SK-N-MC (cell line): ENCODE measurements around the gene AMBRA1.

Experiments
- EZH2 ChIP-seq: fragments of 200-600 bp; sonication (generic); IDR thresholded peaks from one replicate; pipeline ENCODE4 v1.6.1; 2017; ENCODE audit warnings: antibody characterized with exemption
- POLR2AphosphoS5 ChIP-seq: IDR thresholded peaks from 2 replicates; pipeline ENCODE4 v1.6.1; 2012; ENCODE audit warnings: mild to moderate bottlenecking, low read depth, low read length, borderline replicate concordance

DNA sequence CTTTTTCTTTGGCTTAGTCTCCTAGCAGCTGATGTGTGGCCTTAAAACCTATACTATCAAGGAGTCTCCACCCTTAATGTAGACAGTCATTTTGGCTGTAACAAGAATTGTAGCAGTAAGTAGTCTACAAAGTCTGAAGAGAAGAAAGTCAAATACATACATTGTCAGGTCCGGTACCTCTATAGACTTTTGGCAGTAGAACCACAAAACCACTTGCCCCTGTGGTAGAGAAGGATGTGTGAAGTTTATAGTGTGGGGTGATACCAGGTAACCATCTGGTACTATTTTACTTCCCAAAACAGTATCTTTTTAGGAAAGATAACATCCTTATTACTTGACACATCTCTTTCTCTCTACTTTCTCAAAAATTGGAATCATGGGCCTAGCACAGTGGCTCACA lies 38.7 kb upstream of the AMBRA1 start:
- TF ChIP-seq EZH2 (no peak), POLR2AphosphoS5 (no peak)
